OCI-LY7 (cell line): Measurements from ENCODE around the gene UBA3. TPM values are rescaled to one million over a fixed set of nuclear protein-coding genes. Genes with fewer than 3 reads are reported as not detected.

Experiments
- BruUV-seq: library from RNA; stranded (reverse); fragments of 400-500 nt; replicated peaks from 2 replicates; lab custom pipeline; 2021; lab: Mats Ljungman, UMichigan
- CTCF ChIA-PET: fragments of 300-600 bp; sonication (Branson Sonifier 250); formaldehyde crosslinking; loops from one replicate; lab custom pipeline; 2022; ENCODE audit warnings: antibody characterized with exemption; ENCODE audit not compliant: unreplicated experiment; lab: Charles Lee
- POLR2A ChIA-PET: fragments of 300-600 bp; sonication (Branson Sonifier 250); formaldehyde crosslinking; loops from one replicate; lab custom pipeline; 2022; ENCODE audit warnings: antibody characterized with exemption; lab: Charles Lee
- DNase-seq: peaks from one replicate; pipeline ENCODE4 v3.0.0-alpha.2; 2015; ENCODE audit warnings: low spot score
- H2AFZ ChIP-seq: fragments of 200-600 bp; sonication (generic), shearing (Covaris generic); 2 replicates; pipeline ENCODE4 v1.6.1; 2014; ENCODE audit warnings: mild to moderate bottlenecking, antibody characterized with exemption, low read length, moderate library complexity
- H3K27ac ChIP-seq: fragments of 200-600 bp; sonication (generic); 2 replicates; pipeline ENCODE4 v1.5.1; 2014; ENCODE audit warnings: mixed run types, low read depth, mild to moderate bottlenecking, moderate library complexity, low read length, inconsistent platforms; ENCODE audit not compliant: poor library complexity, severe bottlenecking
- H3K36me3 ChIP-seq: fragments of 200-600 bp; sonication (generic); 2 replicates; pipeline ENCODE4 v1.6.1; 2014; ENCODE audit warnings: mild to moderate bottlenecking, antibody characterized with exemption, low read length, moderate library complexity, mixed read lengths; ENCODE audit not compliant: insufficient read depth
- H3K4me1 ChIP-seq: fragments of 200-600 bp; sonication (generic); 2 replicates; pipeline ENCODE4 v1.5.1; 2014; ENCODE audit warnings: mild to moderate bottlenecking, low read length; ENCODE audit not compliant: insufficient read depth, poor library complexity, severe bottlenecking
- H3K4me2 ChIP-seq: fragments of 200-600 bp; sonication (generic); 2 replicates; pipeline ENCODE4 v1.6.1; 2014; ENCODE audit warnings: mild to moderate bottlenecking, low read length
- H3K4me3 ChIP-seq: fragments of 200-600 bp; sonication (generic); 2 replicates; pipeline ENCODE4 v1.5.1; 2014; ENCODE audit warnings: mild to moderate bottlenecking, low read depth, low read length; ENCODE audit not compliant: poor library complexity, severe bottlenecking
- H3K79me2 ChIP-seq: fragments of 200-600 bp; sonication (generic); 2 replicates; pipeline ENCODE4 v1.6.1; 2016; ENCODE audit warnings: low read depth, mild to moderate bottlenecking, low read length, moderate library complexity, mixed read lengths; ENCODE audit not compliant: insufficient read depth
- H3K9me2 ChIP-seq: fragments of 200-600 bp; sonication (generic); 2 replicates; pipeline ENCODE4 v1.6.1; 2016; ENCODE audit warnings: mild to moderate bottlenecking, low read length, mixed read lengths; ENCODE audit not compliant: insufficient read depth
- H3K9me3 ChIP-seq: fragments of 200-600 bp; sonication (generic); 2 replicates; pipeline ENCODE4 v1.6.1; 2014; ENCODE audit warnings: mild to moderate bottlenecking, mixed run types, low read length, mixed read lengths
- H4K20me1 ChIP-seq: fragments of 200-600 bp; sonication (generic); 2 replicates; pipeline ENCODE4 v1.6.1; 2014; ENCODE audit warnings: mild to moderate bottlenecking, antibody characterized with exemption, low read length, moderate library complexity, mixed read lengths; ENCODE audit not compliant: insufficient read depth
- EZH2phosphoT487 ChIP-seq: fragments of 200-600 bp; sonication (generic); IDR thresholded peaks from 2 replicates; pipeline ENCODE4 v1.6.1; 2018; ENCODE audit warnings: low read depth, borderline replicate concordance, mild to moderate bottlenecking, mixed run types, antibody characterized with exemption, low read length, moderate library complexity, mixed read lengths
- intact Hi-C: fragments of 100-400 bp; cut with micrococcal nuclease; formaldehyde crosslinking; loops from one replicate; pipeline ENCODE4 v1.10.0; 2022; ENCODE audit not compliant: unreplicated experiment
- total RNA-seq, 2 experiments: library from RNA; depleted of rRNA in 1 of 2; stranded (reverse); fragments of >200 nt in 1 of 2; shearing (Covaris generic) in 1 of 2; gene quantifications; 2 replicates each; pipeline ENCODE4 v1.2.3, GENCODE V29; 2014 to 2022
- TF ChIP-seq, protein P1 (sequence below): fragments of 200-600 bp; sonication (generic); conservative IDR thresholded peaks from 2 replicates; pipeline ENCODE4 v1.5.1; 2014; ENCODE audit warnings: mild to moderate bottlenecking, antibody characterized with exemption, low read length, moderate library complexity, mixed read lengths

Gene UBA3
- total RNA-seq, 2 experiments from 2014 or later, result 70.2 to 78.8 TPM

DNA sequence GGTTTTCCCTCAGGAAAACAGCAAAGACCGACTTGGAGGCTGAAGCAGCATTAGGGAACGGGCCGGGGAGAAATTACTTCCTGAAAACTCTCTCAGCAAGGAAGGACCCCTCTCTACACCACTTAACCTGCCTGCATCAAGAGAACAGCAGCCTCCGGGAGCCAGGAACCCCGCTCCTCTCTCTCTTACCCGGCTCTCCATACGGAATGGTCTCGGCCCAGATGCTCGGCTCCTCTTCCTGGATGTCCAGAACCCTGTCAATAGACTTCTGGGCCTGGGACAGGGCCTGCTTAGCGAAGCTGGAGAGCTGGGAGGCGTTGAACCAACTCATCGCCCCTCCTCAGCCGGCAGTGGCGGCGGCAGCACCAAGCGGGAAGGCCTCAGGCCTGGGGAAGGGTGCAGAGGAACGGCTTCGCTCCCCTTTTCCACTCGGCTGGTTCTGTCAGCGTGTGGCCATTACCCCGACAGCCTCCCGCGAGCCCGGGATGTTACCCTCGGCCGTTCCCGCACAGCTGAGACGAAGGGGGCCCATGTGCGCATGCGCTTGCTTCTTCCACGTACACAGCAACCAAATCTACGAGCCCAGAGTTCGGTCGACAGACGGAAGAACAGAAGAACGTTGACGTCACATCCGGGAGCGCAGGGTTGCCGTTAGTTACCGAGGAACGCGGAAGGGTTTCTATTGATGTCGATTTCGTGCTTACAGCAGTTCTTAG is 28.3 kb downstream of the UBA3 start, which contains the start of gene TMF1:
TMF1 (minus strand) TSS at position 578 of the 716 bp plus-strand sequence; CDS start at position 331, 247 bp downstream.
- no TSS peak for BruUV-seq
- ChIA-PET CTCF (interaction anchor here (0.6 kb wide), 1 partner anchor 13 kb away, joined by 3 read pairs; no protein-coding TSS in a partner anchor), POLR2A (interaction anchor here (0.6 to 4.5 kb wide), 8 partner anchors 7 to 1397 kb away, joined by 3 to 49 read pairs (median 4); partner anchors contain the start of genes ARL6IP5 and UBA3)
- Histone ChIP-seq H3K4me3 (peak within 1 kb of the TSS; percentile 88), H3K4me2 (peak within 1 kb of the TSS; percentile 94), H3K4me1 (peaks cover 16% of the 10 kb centered on the region), H2AFZ (peak within 1 kb of the TSS; percentile 95), H3K79me2 (peaks cover 34% of the 10 kb centered on the region), H3K36me3 (peaks cover 69% of the 10 kb centered on the region), H3K27ac (peak within 1 kb of the TSS; percentile 56), H4K20me1 (peaks cover 13% of the 10 kb centered on the region; the same call in 1 of the 2 replicates), H3K9me3 (no peaks in the 10 kb centered on the region), H3K9me2 (no peaks in the 10 kb centered on the region)
- peak; percentile 98 for DNase-seq
- intact Hi-C loops, result loop anchor here (1.0 kb wide), 1 partner anchor 28 kb away; the partner anchor contains the start of gene UBA3
- no peak for TF ChIP-seq EZH2phosphoT487
- TF ChIP-seq, protein P1, sequence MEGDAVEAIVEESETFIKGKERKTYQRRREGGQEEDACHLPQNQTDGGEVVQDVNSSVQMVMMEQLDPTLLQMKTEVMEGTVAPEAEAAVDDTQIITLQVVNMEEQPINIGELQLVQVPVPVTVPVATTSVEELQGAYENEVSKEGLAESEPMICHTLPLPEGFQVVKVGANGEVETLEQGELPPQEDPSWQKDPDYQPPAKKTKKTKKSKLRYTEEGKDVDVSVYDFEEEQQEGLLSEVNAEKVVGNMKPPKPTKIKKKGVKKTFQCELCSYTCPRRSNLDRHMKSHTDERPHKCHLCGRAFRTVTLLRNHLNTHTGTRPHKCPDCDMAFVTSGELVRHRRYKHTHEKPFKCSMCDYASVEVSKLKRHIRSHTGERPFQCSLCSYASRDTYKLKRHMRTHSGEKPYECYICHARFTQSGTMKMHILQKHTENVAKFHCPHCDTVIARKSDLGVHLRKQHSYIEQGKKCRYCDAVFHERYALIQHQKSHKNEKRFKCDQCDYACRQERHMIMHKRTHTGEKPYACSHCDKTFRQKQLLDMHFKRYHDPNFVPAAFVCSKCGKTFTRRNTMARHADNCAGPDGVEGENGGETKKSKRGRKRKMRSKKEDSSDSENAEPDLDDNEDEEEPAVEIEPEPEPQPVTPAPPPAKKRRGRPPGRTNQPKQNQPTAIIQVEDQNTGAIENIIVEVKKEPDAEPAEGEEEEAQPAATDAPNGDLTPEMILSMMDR, result no peak

DNA sequence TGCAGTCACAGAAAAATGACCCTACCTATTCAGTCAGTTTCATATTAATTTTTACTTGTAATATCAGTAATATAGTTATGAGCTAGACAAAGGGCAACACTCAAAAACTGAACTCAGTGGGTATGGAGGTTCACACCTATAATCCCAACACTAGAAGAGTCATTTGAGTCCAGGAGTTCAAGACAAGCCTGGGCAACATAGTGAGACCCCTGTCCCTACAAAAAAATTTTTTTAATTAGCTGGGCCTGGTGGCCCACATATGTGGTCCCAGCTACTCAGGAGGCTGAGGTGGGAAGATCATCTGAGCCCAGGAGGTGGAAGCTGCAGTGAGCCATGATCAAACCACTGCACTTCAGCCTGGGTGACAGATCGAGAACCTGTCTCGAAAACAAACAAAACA is 31.2 kb downstream of the UBA3 start:
- no peaks in the 10 kb centered on the region for H3K9me3 ChIP-seq
- ChIA-PET CTCF (no interaction called here), POLR2A (interaction anchor here (0.6 to 1.2 kb wide), 5 partner anchors 9 to 49 kb away, joined by 3 to 4 read pairs (median 3); no protein-coding TSS in a partner anchor)
- no peak overlapping the region for H3K4me3 ChIP-seq
- no TSS peak for BruUV-seq
- no peak overlapping the region for H2AFZ ChIP-seq
- no peak overlapping the region for H3K4me2 ChIP-seq
- peaks cover 16% of the 10 kb centered on the region for H3K4me1 ChIP-seq
- H4K20me1 ChIP-seq, result peaks cover 13% of the 10 kb centered on the region; the same call in 1 of the 2 replicates
- intact Hi-C loops, result no loop called here
- no peak overlapping the region for H3K27ac ChIP-seq
- no peak for TF ChIP-seq EZH2phosphoT487
- TF ChIP-seq, protein P1, result no peak
- H3K9me2 ChIP-seq, result no peaks in the 10 kb centered on the region
- H3K36me3 ChIP-seq, result peaks cover 67% of the 10 kb centered on the region
- DNase-seq, result no peak
- peaks cover 39% of the 10 kb centered on the region for H3K79me2 ChIP-seq

DNA sequence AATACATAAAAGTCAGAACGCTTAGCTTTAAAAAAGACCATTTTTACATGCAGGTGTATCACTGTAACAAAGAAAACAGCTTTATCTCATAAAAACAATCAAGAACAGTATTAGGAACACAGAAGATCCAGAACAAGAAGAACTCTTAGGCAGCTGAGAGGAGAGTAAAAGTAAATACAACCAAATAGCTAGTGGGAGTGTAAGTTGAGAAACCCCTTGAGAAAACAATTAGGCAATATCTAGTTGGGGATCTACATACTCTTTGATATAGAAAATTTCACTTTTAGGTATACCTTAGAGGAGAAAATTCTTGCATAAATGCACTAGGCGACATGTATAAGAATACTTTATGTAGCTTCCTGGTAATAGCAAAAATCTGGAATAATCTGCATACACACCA is 35.6 kb downstream of the UBA3 start:
- no peak overlapping the region for H3K4me2 ChIP-seq
- H4K20me1 ChIP-seq, result peaks cover 3% of the 10 kb centered on the region; the same call in 1 of the 2 replicates
- H3K9me2 ChIP-seq, result no peaks in the 10 kb centered on the region
- ChIA-PET POLR2A (interaction anchor here (0.7 to 1.6 kb wide), 6 partner anchors 9 to 1523 kb away, joined by 3 to 6 read pairs (median 3); partner anchors contain the start of gene ARL6IP5), CTCF (no interaction called here)
- H3K9me3 ChIP-seq, result no peaks in the 10 kb centered on the region
- H3K4me3 ChIP-seq, result no peak overlapping the region
- no peak overlapping the region for H3K27ac ChIP-seq
- intact Hi-C loops, result no loop called here
- no peak for TF ChIP-seq EZH2phosphoT487
- TF ChIP-seq, protein P1, result no peak
- peaks cover 16% of the 10 kb centered on the region for H3K79me2 ChIP-seq
- H3K36me3 ChIP-seq, result peaks cover 87% of the 10 kb centered on the region
- no TSS peak for BruUV-seq
- no peaks in the 10 kb centered on the region for H3K4me1 ChIP-seq
- H2AFZ ChIP-seq, result no peak overlapping the region
- no peak for DNase-seq
